ENCODE measurements around the gene COMMD7.

COMMD7 gene

GRCh38 chr20:32743237-32744112, at the start of gene COMMD7:
Gene COMMD7, minus strand, starts transcription at chr20:32743467. Its CDS starts 76 bp downstream, at chr20:32743391.
- DNase-seq = peak; percentile 51

GRCh38 chr20:32792731-32793458, 49.6 kb upstream of the COMMD7 start:
- no peak for DNase-seq

DNA sequence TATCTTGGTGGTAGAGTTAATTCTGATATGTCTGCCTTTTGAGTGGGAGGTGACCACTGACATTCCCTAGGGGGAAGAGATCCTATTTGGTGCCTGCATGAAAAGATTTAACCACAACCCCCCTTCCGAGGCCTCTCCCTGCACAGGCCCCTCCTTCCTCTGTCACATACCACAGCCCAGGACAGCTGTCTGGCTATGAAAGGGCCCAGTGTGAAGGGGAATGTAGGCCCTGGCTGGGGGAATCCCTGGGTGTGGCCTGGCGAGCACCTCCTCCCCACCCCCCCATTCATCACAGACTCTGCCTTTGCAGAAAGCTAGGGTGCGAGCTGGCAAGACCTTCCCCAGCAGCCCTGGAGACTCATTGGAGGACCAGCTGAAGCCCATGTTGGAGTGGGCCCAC, 49.0 kb upstream of the COMMD7 start:
- no peak for DNase-seq

- DNase-seq = no peak
These were observed 47.4 kb upstream of the COMMD7 start for GRCh38 chr20:32790751-32791057.

- peak; percentile 63 for DNase-seq
These were observed 46.9 kb upstream of the COMMD7 start for GRCh38 chr20:32789896-32790750.

DNA sequence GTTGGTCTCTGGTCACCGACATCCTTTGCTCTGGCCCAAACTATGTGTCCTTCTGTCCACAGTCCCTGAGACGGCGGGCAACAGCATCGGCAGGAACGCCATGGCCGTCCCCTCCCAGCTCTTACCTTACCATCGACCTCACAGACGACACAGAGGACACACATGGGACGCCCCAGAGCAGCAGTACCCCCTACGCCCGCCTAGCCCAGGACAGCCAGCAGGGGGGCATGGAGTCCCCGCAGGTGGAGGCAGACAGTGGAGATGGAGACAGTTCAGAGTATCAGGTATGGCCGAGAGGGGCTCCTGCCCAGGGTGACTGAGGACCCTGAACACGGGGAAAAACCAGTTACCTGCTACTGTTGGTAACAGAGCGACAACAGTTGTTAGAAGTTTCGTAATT, 43.9 kb upstream of the COMMD7 start:
- DNase-seq = no peak

- no peak for DNase-seq
These were observed 42.9 kb upstream of the COMMD7 start for GRCh38 chr20:32786059-32786760.

DNA sequence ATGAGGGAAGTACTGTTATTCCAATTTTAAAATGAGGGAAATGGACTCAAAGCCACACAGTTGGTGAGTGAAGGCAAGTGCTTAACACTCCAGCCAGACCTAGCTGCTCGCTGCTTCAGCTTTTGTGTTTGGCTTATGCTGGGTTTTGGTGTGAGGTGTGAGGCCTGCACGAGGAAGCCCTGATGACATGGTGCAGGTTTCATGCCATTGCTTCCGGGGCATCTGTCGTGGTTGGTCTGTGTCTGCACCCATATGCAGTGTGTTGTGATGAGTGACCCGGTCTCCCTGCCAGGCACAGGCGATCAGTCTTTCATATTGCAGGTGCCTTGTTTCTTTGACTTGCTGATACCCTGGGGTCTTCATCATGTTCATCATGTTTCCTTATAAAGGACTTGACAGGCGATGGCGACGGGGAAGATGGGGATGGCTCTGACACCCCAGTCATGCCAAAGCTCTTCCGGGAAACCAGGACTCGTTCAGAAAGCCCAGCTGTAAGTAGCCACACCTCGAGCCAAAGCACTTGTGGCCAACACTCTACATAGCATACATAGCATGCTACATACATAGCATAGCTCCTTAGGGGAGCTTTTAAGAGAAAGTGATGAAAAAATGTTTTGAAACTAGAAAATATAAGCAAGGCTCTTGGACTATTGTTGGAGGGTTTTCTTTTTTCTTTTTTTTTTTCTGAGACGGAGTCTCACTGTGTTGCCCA, 41.3 kb upstream of the COMMD7 start:
- DNase-seq = no peak

DNA sequence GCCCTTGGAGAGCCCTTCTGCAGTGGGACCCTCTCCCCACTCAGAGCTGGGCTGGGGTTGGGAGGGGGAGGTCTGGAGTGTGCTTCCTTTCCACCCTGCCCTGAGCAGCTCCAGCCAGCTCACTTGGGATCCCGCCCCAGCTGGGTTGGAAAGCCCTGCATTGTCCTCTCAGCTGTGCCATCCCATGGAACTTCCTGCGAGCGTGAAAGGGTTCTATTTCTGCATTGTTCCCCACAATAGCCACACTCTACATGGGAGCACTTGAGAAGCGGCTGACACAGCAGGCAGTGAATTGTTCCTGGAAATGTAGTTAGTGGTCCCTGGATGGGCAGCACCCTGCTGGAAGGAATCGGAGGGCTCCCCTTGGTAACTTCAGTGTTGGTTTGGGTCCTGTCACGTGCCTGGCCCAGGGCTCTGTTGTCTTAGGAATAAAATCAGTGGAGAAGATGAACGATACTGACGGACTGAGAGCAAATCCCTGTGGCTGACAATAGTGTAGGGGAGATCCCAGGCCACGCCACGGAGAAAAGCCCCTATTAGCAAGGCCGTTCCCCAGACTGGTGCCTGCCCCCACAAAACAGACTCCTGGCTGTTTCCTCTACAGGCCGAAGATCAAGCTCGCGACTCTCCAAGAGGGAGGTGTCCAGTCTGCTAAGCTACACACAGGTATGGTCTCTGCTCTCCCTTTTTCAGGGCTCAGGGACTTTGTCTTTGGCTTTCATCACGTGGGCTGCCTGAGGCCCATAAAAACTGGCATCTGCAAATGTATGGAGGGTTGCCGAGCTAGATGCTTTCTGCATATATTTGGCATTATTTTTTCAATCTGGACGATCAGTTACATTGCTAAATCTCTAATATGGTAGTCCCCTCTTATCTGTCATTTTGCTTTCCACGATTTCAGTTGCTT, 37.7 kb upstream of the COMMD7 start:
- no peak for DNase-seq

GRCh38 chr20:32780278-32780677, 37.0 kb upstream of the COMMD7 start:
- no peak for DNase-seq

GRCh38 chr20:32779500-32780211, 36.4 kb upstream of the COMMD7 start:
- no peak for DNase-seq

GRCh38 chr20:32777177-32777956, 34.1 kb upstream of the COMMD7 start:
- DNase-seq = no peak

- DNase-seq = no peak
These were observed 32.2 kb upstream of the COMMD7 start for GRCh38 chr20:32775336-32775991.

GRCh38 chr20:32773855-32774254, 30.6 kb upstream of the COMMD7 start:
- DNase-seq = no peak

DNA sequence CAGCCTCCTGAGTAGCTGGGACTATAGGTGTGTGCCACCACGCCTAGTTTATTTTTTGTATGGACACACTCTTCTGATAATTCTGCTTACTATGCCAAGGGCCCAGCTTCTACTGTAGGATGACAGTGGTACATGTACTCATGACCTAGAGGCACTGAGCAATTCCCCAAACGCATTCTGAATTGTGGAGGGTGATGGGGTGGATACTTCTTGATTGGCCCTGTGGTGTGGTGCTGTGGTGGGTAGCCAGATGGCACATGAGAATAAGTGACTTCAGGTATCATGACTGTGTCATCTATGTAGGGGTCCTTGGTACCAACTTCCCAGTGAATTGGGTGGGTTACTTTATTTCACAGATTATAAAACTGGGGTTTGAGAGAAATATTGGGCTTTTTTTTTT, 30.0 kb upstream of the COMMD7 start:
- no peak for DNase-seq

GRCh38 chr20:32772046-32772445, 28.8 kb upstream of the COMMD7 start:
- no peak for DNase-seq

DNA sequence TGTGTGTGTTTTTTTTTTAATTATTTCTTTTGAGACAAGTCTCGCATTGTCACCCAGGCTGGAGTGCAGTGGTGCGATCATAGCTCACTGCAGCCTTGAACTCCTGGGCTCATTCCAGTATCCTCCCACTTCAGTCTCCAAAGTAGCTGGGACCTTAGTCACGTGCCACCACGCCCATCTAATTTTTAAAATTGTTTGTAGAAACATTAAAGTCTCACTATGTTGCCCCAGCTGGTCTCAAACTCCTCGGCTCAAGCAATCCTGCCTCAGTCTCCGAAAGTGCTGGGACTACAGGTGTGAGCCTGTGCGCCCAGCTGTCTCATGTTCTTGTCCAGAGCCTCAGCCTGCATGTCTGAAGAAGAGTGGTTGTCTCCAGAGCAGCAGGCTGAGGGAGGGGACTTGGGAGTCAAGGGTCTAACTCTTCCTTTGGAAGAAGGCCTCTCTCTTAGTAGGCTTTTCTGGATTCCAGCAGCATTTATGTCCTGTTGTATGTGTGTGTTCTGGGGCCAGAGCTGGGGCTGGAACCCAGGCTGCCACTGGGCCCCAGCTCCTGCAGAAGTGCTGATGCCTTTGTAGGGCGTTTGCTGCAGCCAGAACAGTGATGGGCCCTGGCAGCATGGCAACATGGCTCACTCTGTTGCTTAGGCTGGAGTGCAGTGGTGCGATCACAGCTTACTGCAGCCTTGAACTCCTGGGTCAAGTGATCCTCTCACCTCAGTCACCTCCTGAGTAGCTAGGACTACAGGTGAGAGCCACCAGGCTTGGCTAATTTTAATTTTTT, 24.3 kb upstream of the COMMD7 start:
- no peak for DNase-seq
